NCI-H2196 (cell line): Measurements from ENCODE around the gene MRC2.
"Not testable (repeated sequence)": the region's sequence is repeated elsewhere in the genome, so short reads cannot be mapped to it uniquely, and the experiment has no call there.

Experiments
- DNase-seq: peaks from one replicate; lab custom pipeline; 2025; ENCODE audit not compliant: unreplicated experiment; lab: John Stamatoyannopoulos, UW

The MRC2 gene

DNA sequence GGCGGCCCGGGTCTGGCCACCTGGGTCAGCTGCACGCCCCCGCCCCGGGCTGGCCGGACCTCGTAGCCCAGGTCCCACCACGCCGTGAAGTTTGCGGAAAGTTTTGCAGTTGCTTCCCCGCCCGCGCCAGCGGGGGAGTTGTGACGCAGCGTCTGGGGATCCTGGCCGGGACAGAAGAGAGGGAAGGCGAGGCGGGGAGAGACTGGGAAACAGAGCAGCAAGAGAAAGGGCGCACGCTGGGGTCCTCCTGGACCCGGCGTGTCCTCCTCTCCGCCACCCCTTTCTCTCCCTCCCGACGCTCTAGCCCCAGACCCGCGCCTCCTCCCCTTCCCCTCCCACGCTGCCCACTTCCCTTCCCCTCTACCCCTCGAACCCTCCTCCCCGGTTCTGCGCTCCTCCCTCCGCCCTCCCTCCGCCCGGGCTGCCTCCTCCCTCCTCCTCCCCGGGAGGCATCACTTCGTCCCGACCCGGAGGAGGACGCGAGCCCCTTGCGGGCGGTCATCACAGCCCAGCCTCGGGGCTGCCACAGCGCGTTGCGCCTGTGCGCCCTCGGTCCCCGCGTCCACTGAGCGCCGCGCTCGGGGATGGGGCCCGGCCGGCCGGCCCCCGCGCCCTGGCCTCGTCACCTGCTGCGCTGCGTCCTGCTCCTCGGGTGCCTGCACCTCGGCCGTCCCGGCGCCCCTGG, at the start of gene MRC2:
Gene MRC2 (plus strand): TSS at position 452 of the 685 bp plus-strand sequence. CDS start 133 bp downstream, at position 585.
- no peak for DNase-seq

DNA sequence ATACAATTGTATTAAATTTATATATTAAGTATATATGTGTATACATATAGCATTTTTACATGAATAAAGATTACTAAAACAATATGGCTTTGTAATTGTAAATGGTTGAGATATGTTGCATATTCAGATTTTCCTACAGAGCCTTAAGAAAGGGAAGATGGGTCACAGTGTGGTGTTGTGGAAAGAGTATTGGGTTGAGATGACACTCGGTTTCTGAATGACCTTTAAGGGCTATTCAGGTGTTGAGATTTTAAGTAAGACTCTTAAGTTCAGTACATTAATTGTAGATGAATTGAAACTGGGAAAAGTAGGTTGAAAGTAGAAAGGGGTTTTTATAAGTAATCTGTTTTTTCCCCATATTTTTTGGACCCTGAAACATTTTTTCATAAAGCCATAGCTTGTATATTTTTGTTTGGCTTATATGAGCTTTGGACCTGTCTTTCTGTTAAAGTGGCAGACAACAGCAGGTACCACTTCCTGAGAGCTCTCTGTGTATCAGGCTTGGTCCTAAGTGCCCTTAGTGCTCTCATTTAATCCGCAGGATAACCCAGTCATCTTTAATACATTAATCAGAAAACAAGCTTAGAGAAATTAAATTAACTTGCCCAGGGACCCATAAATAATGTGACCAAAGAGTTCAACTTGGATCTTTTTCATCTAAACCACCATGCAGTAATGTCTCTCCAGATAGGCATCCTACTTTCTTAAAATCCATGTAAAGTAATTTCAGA, 48.5 kb upstream of the MRC2 start:
- DNase-seq: no peak

- DNase-seq: no peak
Observed at GRCh38 chr17:62580947-62581346, 46.5 kb upstream of the MRC2 start.

DNA sequence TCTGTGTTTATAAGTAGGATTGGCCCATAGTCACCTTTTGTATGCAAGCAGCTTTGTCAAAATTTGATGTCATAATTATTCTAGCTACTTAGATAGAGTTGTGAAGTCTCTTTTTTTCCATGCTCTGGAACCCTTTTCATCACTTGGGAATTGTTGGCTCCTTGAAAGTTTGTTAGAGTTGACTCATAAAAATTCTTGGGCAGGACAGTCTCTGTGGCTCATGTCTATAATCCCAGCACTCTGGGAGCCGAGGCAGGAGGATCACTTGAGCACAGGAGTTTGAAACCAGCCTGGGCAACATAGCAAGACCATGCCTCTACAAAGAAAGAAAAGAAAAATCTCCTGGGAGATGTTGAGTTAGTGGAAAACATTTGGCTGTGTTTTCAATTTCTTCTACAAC, 45.7 kb upstream of the MRC2 start:
- no peak for DNase-seq

DNA sequence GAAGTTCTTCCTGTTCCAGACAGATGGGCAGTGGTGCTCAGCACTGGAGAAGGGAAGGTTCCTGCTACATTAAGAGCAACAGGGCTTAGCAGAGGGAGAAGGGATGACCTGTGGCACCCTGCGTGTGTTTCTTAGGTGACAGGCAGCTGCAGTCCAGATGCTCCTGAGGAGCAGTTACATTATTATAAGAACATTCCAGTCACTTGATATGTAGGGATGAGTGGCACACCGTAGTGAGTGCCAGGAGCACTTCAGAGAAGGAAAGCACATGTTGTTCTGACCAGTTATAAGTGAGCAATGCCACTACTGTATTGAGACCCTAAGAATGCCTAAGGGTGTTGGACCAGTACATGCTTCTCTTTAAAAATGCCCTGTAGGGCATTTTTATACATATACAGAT, 39.9 kb upstream of the MRC2 start:
- peak; percentile 22 for DNase-seq

- no peak for DNase-seq
Observed at GRCh38 chr17:62588109-62588508, 39.4 kb upstream of the MRC2 start.

DNA sequence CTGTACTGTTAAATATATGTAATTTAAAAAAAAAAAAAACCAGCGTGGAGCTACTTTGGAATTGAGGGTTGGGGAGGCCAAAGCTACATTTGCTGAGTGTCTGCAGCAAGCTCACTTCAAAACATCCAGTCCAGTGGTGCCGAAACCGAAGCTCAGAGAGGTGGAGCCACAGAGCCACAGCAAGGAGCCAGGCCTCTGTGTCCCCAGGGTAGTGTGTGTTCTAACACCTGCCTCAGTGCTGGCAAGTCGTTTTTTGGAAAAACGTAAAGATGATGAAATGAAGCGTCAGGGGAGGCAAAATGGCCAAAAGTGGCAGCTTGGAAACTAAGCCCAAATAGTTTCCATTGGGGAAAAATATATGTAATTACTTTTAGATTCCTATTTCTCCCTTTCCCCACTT, 36.1 kb upstream of the MRC2 start:
- DNase-seq: no peak

DNA sequence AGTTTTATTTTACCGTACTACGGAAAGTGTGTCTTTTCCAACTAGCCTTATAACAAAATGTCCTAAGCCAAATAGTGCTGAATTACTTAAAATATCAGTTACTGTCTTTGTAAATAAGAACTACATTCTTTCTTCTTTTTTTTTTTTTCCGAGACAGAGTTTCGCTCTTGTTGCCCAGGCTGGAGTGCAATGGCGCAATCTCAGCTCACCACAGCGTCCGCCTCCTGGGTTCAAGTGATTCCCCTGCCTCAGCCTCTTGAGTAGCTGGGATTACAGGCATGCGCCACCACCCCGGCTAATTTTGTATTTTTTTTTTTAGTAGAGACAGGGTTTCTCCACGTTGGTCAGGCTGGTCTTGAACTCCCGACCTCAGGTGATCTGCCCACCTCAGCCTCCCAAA, 35.6 kb upstream of the MRC2 start:
- not testable (repeated sequence) for DNase-seq

- no peak for DNase-seq
Observed at GRCh38 chr17:62592341-62593099, 35.0 kb upstream of the MRC2 start.

DNA sequence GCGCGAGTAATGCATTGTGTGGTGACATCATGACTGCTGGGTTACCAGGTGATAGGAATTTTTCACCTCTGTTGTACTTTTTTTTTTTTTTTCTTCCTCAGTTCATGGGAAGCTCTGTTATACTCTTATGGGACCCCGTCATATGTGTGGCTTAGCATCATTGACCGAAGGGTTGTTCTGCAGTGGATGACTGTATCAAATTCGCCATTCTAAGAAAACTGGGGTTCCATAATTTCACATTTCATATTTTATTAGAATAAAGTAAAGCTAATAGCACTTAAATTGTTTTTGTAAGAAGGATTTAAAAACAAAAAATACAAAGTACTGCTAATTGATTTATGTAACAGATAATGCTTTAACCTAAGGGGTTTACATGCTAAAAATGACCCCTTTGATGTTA, 32.0 kb upstream of the MRC2 start:
- no peak for DNase-seq

DNA sequence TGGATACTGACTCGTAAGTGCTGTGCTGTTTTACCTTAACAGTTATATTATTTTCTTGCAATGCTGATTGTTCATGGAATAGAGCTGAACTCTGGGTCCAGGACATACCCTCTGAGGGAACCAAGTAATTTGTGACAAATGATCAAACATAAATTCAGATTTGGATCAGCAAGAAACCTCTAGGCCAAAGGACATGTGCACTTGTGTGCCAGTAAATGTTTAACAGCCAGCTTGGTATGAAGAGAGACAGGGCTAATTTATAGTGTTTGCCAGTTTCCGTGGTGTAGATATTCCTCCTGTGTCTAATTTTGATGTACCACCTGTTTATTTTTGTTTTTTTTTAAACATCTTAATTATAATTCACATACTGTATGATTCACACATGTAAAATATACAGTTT, 30.8 kb upstream of the MRC2 start:
- DNase-seq: no peak

DNA sequence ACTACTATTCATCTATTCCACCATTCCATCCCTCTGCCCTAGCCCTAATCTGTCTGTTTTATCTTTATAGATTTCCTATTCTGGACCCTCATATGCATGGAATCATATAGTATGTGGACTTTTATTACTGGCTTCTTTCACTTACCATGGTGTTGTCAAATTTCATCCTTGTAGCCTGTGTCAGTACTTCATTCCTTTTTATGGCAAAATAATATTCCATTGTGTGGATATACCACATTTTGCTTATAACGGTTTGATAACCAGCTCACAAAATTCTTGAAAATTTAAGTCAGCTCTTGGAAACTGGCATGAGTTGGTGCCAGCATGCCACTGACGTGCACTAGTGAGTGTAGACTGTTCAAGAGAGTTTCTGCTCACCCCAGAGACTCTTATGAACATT, 30.3 kb upstream of the MRC2 start:
- DNase-seq: no peak

- no peak for DNase-seq
Observed at GRCh38 chr17:62597920-62598319, 29.6 kb upstream of the MRC2 start.

DNA sequence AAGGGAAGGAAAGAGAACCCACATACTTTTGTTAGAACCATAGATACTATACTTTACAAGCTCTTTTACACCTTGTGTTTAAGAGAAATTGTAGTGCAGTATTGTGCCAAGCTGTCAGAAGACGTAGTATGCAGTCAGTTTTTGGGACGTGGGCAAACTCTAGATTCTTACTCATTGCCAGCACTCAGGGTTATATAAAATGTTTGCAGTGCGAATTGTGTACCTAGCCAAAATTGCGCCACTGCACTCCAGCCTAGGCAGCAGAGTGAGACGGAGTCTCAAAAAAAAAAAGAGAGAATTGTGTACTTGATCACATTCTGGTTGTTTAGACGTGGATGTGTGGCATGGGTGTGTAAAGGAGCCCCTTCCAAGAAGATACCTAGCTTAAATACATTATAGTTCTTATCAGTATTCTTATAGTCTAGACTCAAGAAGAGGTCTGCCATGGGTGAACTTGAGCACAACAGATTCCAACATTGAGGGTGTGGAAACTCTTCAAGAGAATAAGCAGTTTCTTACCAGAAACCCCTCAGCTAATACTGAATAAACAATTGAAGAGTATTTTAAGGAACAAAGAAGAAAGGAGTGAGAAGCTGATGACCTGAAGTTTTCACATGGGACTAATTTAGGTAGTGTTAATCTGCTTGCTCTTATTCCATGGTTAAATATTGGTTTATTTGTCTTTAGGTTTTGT, 27.4 kb upstream of the MRC2 start:
- no peak for DNase-seq

- DNase-seq: no peak
Observed at GRCh38 chr17:62600805-62601204, 26.7 kb upstream of the MRC2 start.

GRCh38 chr17:62601471-62601870, 26.0 kb upstream of the MRC2 start:
- DNase-seq: no peak

- not testable (repeated sequence) for DNase-seq
Observed at GRCh38 chr17:62603783-62604182, 23.7 kb upstream of the MRC2 start.

- DNase-seq: no peak
Observed at GRCh38 chr17:62605588-62605987, 21.9 kb upstream of the MRC2 start.

DNA sequence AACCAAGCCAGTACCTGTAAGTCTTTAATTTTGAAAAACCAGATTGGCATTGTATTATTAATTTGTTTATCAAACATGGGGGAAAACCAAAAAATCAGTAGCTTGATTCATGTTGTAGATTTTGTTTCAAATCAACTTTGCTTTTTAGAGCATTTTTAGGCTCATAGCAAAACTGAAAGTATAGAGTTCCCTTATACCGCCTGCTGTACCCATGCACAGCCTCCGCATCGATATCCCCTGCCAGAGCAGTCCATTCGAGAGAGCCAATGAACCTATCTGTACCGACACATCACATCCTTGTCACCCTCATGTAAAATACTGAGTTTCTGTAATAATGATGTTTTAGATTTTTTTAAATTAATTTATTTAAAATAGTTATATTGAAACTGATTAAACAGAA, 16.2 kb upstream of the MRC2 start:
- no peak for DNase-seq

DNA sequence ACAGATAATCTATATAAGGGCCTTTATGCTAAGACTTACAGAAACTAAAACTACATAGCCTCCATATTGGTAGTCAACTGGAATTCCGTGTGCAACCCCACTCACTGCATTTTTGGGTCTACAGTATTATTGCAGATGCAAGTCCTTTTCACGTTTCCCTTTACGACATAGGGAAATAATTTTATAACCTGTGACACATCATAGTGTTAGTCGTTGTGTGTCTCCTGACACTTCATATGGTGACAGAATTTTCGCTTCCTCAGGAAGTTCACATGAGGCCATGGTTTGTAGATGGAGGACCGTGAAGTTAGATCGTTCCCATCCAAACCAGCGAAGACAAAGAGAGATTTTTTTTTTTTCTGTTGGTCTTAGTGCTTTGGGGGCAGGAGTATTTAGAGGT, 15.7 kb upstream of the MRC2 start:
- no peak for DNase-seq

GRCh38 chr17:62612289-62612688, 15.2 kb upstream of the MRC2 start:
- DNase-seq: not testable (repeated sequence)
